Activated CD8-positive, alpha-beta memory T cell treated with anti-CD3 and anti-CD28 coated beads, Interleukin-2, amount 50 U/mL, for 4 hours (primary cell): Measurements from ENCODE around the gene BOLA2B.
"Not testable (repeated sequence)": the region's sequence is repeated elsewhere in the genome, so short reads cannot be mapped to it uniquely, and the experiment has no call there.

ENCODE experiments used
- DNase-seq: peaks from one replicate; pipeline ENCODE4 v3.0.0-alpha.2; 2020

BOLA2B gene

DNA sequence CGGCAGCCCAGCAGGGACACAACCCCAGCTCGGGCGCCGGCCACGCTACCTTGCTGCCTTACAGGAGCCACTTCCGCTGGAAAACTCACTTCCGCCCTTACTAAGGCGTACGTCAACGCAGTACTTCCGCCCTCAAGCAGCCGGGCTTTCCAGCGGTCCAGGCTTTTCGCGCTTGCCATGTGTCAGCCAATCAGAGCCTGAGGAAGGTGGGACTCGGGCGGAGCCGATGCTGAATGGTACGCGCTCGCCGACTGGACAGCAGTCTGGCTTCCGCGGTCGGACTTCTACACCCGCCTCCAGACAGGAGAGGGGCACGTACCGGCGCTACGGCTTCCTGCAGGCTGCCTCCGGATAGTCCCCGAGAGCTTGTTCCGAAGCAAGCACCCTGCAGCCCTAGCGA lies at the start of gene BOLA2B, which contains the start of gene SLX1A:
TSS of gene BOLA2B (minus strand) at position 52 of the 400 bp plus-strand sequence. CDS start 71 bp downstream, outside the sequence.
TSS of gene SLX1A (plus strand) at position 261 of the 400 bp plus-strand sequence. CDS start 210 bp downstream, outside the sequence.
- DNase-seq = not testable (repeated sequence)

DNA sequence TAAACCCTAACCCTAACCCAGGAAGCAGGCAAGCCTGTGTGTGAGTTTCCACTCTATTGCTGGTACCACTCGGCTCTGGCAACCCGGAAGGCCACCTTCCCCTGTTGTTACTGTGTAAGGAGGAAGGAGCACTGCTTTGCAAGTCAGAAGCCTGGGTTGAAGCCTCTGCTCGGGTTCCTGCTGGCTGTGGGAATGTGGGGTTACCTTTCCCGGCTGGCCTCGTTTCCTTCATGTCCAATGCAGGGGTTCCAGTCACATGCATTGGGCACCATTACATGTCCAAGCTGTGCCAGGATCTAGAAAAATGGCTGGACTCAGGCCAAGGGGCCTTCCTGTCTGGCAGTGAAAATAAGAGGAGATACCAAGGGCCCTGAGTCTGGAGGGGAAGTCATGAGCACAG lies 23.6 kb upstream of the BOLA2B start:
- peak; percentile 7 for DNase-seq

DNA sequence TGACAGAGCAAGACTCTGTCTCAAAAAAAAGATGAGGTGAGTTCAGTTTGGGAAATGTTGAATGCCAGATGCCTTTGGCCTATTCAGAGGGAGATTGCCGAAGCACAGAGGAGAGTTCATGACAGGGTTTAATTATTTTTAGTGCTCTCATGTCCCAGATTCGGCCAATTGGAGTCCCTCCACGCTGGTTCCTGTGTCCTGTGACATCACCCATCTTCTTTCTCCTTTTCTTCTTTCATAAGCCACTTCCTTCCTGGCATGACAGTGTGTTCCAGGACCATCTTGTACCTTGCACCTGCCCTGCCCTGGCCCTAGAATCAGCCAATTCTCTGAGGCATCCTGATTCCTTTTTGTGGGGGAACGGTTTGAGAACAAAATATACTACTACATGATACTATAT lies 17.9 kb upstream of the BOLA2B start:
- not testable (repeated sequence) for DNase-seq

DNA sequence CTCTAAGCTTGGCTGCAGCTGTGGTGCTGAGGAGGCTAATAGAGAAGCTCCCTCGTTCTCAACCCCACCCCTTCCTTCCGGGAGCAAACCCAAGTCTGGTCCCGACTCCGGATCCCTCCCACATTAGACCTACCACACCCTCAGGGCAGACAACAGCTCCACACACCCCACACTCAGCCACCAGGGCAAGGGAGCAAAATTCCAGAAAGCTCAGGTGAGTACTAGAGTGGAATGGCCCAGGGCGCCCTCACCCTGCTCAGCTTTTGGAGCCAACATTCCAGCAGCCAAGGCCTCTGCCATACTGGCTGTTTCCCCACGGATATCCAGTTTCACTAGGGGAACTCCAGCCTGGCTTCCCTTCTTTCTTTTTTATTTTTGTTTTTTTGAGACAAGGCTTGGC lies 15.6 kb upstream of the BOLA2B start:
- peak; percentile 18 for DNase-seq

DNA sequence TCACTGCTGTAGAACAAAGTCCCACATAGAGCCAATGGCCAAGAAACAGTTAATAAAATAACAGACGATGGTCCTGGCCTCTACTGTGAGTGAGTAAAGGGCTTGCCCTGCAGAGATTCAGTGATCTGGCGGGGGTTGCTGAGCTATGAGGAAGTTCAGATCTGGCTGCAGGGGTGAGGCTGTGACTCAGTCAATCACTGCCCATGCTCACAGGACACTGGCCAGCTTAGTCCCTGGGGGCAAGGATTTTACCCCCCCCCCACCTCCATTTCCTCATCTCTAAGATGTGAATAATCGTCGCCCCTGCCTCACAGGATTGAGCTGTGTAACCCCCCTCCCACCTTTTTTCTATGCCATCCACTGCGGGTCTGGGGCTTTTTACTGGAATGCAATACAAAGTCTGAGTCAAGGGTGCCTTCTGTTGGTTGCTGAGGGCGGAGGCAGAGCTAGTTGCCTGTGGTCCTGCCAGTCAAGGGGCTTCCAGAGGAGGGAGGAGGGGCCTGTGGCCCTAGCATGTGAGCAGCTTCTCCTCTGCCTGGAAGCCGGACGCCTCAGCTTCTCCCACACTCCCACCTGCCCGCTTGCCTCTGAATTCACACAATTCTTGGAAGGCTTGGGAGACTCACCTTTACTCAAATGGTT lies 13.7 kb upstream of the BOLA2B start:
- DNase-seq = not testable (repeated sequence)

DNA sequence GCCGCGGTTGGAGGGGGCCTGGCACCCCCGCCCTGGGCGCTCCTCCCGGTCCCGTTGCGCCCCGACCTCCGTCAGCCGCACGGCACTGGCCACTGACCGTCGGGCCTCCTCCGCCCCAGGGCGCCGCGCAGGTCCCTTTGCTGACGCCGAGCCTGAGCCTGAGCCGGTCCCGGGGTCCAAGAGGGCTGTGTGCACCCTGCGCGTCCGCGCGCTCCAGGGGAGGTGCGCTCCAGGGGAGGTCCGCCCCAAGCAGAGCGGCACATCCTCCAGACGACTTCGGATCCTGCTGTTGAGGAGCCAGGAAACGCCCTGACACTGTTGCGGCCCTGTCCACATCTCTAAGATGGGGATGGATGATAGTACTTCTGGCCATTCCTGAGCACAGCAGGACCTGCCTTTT lies 12.8 kb upstream of the BOLA2B start:
- not testable (repeated sequence) for DNase-seq

DNA sequence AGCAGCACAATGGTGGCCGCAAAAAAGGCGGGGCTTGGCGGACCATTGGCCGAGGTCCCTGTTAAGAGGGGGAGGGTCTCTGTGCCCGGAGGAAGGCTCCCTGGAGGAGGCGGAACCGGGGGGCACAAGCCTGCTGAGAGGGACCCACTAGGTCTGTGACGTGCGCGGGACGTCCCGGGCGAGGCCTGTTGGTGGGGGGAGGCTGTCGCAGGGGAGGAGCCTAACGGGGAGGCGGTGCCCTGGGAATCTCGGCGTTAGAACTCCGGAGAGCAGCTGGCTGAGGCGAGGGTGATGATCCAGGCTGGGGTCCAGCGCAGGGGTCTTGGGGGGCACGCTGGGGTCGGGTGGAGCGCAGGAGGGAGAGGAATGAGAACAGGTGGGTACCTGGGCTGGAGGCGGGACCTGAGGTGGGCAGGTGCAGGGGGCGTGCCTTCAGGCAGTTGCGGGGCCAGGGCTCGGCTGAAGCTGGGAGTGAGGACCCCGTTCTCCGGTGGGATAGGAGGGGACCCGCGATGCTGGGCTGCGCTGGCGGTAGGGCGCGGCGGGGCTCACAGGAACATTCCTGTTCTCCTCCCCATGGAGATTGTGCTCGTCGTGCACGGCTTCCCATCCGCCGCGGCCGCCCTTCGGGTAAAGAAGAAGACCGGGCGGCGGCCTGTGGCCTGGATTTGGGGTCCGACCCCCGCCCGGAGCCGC lies 12.2 kb upstream of the BOLA2B start:
- peak; percentile 16 for DNase-seq

DNA sequence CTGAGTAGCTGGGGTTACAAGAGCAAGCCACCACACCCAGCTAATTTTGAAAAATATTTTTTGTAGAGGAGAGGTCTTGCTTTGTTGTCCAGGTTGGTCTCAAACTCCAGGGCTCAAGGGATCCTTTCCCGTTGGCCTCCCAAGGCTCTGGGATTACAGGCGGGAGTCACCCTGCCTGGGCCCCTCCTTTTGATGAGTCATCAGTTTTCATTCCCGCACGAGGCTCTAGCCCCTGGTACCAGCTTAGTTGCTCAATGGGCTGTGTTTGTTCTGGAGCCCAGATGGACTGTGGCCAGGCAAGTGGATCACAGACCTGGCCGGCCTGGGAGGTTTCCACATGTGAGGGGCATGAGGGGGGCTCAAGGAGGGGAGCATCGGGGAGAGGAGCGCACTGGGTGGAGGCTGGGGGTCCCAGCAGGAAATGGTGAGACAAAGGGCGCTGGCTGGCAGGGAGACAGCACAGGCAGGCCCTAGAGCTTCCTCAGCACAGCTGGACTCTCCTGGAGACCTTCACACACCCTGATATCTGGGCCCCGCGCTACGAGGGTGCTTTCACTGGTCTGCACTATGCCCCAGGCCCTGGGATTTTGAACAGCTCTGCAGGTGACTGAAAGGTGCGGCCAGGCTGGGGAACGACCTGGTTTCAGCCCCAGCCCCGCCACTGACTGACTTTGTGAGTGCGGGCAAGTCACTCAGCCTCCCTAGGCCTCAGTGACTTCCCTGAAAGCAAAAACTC lies 6.3 kb upstream of the BOLA2B start:
- DNase-seq = not testable (repeated sequence)

DNA sequence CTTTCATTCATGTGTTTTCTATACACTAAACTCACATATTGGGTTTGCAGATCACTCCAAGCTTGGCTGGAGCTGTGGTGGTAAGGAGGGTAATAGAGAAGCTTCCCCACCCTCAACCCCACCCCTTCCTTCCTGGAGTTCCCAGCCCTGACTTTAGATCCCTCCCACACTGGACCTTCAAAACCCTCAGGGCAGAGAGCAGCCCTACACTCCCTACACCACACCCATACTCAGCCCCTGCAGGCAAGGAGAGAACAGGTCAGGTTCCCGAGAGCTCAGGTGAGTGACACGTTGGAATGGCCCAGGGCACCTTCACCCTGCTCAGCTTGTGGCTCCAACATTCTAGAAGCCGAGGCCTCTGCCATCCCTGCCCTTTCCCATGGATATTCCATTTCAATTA lies 5.6 kb upstream of the BOLA2B start, which contains the start of gene SULT1A3:
TSS of gene SULT1A3 (plus strand) at position 207 of the 400 bp plus-strand sequence. CDS start 1,474 bp downstream, outside the sequence.
- not testable (repeated sequence) for DNase-seq

DNA sequence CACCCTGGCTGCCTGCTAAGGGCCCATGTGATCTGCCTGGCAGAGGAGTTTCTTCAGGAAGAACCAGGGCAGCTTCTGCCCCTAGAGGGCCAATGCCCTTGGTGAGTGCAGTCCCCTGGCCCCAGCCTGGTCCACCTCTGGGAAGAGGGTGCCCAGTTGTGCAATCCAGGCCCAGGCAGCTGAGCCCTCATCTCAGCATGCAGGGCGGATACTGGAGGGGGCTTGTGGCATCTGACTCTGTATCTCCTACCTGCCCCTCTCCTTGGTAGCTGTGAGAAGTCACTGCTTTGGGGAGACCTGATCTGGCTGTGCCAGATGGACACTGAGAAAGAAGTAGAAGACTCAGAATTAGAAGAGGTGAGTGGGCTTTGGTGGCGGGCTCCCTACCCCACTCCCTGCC lies 3.5 kb upstream of the BOLA2B start:
- DNase-seq = not testable (repeated sequence)

DNA sequence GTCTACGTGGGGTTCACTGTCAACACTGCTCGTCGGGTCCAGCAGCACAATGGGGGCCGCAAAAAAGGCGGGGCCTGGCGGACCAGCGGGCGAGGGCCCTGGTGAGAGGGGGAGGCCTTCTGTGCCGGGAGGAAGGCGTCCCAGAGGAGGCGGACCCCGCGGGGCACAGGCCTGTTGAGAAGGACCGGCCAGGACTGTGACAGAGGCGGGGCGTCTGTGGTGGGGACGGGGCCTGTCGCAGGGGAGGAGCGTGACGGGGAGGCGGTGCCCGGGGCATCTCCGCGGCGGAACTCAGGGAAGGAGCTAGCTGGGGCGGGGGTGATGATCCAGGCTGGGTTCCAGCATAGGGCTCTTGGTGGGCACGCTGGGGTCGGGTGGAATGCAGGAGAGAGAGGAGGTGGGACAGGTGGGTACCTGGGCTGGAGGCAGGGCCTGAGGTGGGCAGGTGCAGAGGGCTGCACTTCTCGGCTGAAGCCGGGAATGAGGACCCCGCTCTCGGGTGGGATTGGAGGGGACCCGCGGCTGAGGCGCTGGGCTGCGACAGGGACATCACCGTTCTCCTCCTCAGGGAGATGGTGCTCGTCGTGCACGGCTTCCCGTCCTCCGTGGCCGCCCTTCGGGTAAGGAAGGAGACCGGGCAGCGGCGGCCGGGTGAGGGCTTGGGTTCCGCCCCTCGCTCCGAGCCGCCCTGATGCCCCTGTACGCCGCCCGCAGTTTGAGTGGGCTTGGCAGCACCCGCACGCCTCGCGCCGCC lies 883 bp upstream of the BOLA2B start:
- DNase-seq = not testable (repeated sequence)

DNA sequence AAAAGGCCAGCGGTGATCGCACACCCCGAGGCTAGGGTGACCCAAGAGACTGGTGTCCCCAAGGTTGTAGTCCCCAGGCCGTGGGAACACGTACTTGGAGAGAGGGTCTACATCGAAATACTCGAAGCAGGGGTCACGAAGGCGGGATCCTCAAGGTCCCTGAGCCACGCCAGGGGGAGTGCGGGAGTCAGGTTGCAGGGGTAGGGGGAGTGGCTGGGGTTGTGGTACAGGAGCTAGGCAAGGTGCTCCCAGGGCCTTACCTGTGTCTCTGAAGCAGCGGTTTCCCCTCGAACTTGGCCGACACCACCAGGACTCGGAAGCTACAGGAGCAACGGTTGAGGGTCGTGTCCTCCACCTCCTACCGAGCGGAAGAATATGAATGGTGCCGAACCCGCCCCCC lies 368 bp downstream of the BOLA2B start:
- not testable (repeated sequence) for DNase-seq

DNA sequence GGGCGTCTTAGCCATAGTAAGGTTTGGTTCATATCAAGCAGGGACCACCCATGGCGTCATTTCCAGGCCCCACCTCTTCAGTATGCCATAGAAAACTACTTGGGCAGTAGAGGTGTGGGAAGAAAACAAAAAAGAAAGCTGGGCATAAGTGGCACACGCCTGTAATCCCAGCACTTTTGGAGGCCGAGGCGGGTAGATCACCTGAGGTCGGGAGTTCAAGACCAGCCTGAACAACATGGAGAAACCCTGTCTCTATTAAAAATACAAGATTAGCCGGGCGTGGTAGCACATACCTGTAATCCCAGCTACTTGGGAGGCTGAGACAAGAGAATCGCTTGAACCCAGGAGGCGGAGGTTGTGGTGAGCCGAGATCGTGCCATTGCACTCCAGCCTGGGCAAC lies 2.3 kb downstream of the BOLA2B start:
- not testable (repeated sequence) for DNase-seq

DNA sequence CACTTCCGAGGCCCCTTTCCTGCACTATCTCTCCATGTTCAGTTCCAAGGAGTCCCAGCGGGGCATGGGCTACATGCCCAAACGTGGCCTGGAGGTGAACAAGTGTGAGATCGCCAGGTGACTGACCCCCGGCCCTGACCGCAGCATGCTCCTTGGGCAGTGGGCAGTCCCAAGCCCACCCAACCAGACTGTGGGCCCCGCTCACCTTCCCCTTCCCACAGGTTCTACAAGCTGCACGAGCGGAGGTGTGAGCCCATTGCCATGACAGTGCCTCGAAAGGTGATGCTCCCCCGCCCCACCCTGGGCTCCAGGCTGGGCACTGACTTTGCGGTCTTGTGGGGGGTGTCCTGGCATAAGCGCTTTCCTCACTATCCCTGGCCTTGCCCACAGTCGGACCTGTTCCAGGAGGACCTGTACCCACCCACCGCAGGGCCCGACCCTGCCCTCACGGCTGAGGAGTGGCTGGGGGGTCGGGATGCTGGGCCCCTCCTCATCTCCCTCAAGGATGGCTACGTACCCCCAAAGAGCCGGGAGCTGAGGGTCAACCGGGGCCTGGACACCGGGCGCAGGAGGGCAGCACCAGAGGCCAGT lies 5.4 kb downstream of the BOLA2B start:
- DNase-seq = peak; percentile 17

DNA sequence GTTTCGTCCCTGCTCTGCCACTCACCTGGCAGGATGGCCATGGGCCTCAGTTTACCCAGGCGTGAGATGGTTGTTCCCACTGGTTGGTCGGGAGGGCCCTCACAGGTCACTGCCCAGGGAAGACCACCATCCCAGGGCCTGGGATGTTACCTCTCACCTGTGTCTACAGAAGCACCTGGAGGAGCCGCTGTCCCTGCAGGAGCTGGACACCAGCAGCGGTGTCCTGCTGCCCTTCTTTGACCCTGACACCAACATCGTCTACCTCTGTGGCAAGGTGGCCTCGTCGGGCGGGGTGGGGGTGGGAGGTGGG lies 6.0 kb downstream of the BOLA2B start:
- no peak for DNase-seq

DNA sequence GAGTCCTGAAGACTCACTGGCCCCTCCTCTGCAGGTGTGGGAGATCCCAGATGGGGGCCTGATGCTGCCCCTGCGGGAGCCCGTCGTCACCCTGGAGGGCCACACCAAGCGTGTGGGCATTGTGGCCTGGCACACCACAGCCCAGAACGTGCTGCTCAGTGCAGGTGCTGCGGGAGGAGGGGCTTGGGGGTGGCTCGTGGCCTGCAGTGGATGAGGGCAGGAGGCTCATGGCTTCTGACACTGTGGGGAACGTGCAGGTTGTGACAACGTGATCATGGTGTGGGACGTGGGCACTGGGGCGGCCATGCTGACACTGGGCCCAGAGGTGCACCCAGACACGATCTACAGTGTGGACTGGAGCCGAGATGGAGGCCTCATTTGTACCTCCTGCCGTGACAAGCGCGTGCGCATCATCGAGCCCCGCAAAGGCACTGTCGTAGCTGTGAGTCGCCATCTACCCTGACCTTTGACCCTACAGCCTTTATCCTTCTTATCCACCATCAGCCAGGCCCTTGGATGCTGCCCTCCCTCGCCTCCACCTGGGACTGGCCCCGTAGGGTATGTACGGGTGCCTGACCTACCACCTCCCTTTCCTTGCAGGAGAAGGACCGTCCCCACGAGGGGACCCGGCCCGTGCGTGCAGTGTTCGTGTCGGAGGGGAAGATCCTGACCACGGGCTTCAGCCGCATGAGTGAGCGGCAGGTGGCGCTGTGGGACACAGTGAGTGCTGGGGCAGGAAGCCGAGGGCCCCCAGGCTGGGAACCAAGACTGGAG lies 6.5 kb downstream of the BOLA2B start:
- DNase-seq = peak; percentile 91

DNA sequence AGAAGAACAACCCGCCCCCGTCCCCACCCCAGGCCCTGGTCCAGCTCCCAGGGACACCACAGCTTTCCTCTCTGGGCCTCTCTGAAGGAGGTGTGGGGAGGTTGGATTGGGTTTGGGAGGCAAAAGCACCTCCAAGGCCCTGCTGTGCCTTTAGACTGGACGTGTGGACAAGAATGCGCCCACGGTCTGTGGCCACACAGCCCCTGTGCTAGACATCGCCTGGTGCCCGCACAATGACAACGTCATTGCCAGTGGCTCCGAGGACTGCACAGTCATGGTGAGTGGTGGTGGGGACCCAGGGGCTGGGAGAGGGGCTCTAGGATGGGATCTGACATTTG lies 7.1 kb downstream of the BOLA2B start:
- no peak for DNase-seq

DNA sequence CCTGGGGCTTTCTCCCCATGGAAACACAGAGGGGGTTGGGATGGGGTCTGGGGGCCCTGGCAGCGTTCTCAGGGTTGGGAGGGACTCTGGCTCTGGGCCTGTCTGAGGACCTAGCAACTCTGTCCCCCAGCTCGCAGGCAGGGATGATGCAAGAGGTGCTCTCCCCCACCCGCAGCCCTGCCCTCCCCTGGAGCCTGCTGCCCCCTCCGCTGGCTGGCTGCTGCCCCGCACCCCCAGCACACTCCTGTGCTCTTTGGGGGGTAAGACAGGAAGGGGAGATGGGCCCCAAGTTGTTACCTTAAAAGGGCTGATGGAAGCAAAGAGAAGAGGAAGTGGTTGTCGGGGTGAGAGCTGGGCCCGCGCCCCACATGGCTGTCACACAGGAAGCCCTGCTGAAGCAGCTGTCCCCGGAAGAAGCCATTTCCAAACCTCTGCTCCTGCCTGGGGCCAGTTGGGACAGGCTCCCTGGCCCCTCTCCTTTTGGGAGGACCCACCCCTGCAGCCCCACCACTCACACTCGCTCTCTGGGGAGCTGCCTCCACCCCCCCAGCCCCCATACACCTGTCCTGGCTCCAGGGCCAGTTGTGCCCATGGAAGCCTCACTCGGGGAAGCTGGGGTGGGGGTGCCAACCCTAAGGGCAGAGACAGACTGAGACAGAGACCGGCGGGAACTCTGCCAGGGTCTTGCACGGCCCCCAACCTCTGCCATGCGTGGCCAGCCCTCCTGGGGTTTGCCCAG lies 7.6 kb downstream of the BOLA2B start:
- DNase-seq = peak; percentile 80

DNA sequence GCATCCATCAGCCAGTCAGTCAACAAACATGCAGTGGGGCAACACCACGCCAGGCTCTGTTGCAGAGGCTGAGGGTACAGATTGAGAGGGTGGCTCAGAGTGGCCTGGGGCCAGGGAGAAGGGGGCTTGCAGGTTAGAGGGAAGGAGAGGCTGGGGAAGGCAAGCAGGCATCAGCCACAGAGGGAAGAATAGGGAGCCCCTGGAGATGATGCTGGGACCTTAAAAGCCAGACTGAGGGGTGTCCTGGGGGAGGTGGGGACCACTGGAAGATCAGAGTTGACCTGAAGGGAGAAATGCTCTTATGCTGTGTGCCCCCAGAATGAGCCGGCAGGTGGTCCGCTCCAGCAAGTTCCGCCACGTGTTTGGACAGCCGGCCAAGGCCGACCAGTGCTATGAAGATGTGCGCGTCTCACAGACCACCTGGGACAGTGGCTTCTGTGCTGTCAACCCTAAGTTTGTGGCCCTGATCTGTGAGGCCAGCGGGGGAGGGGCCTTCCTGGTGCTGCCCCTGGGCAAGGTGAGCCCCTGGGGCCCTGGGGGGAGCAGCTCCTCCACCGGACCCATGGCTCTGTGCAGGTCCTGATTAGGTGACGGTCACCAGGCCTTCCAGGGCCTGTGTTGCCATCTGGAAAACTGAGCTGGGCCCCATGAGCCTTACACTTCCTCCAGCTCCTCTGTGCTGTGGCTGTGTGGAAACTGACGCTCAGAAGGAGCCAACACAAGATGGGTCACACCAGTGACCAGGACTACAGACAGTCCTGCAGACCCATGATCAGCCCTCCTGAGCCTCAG lies 8.4 kb downstream of the BOLA2B start:
- DNase-seq = peak; percentile 29
